Small intestine (tissue), 7 donors: ENCODE results near the gene TBC1D24. TPM values are rescaled to one million over a fixed set of nuclear protein-coding genes. Genes with fewer than 3 reads are reported as not detected.
"Not testable (repeated sequence)": the region's sequence is repeated elsewhere in the genome, so short reads cannot be mapped to it uniquely, and the experiment has no call there.

Experiments used
- DNase-seq, 2 donors: peaks; one replicate each; pipeline versions ENCODE4 v3.0.0 to v3.0.0-alpha.2; 2013
- FAIRE-seq: peaks from 2 replicates; lab custom pipeline; 2012; peaks lifted over from hg19 to GRCh38; lab: Jason Lieb, UNC
- H3K27ac ChIP-seq, 3 donors: one replicate each; pipeline ENCODE4 v1.5.1; 2013; ENCODE audit warnings: low read length in 2 of 3, mild to moderate bottlenecking in 2 of 3, control low read depth in 1 of 3, inconsistent platforms in 1 of 3, low read depth in 1 of 3, moderate library complexity in 1 of 3
- H3K27me3 ChIP-seq, 3 donors: one replicate each; pipeline ENCODE4 v1.6.1; 2013; ENCODE audit warnings: low read length in 3 of 3, inconsistent platforms in 1 of 3; ENCODE audit not compliant: control insufficient read depth in 3 of 3, insufficient read depth in 3 of 3
- H3K36me3 ChIP-seq, 3 donors: one replicate each; pipeline ENCODE4 v1.6.1; 2013; ENCODE audit warnings: low read length in 3 of 3, inconsistent platforms in 1 of 3, low read depth in 1 of 3, mild to moderate bottlenecking in 1 of 3, moderate library complexity in 1 of 3; ENCODE audit not compliant: control insufficient read depth in 3 of 3, insufficient read depth in 2 of 3
- H3K4me1 ChIP-seq, 3 donors: one replicate each; pipeline ENCODE4 v1.6.1; 2013; ENCODE audit warnings: low read length in 2 of 3, inconsistent platforms in 1 of 3, low read depth in 1 of 3, mild to moderate bottlenecking in 1 of 3, moderate library complexity in 1 of 3; ENCODE audit not compliant: control insufficient read depth in 3 of 3, insufficient read depth in 2 of 3
- H3K4me3 ChIP-seq, 3 donors: one replicate each; pipeline ENCODE4 v1.5.1; 2013; ENCODE audit warnings: low read length in 3 of 3, control low read depth in 1 of 3, inconsistent platforms in 1 of 3, low read depth in 1 of 3, mild to moderate bottlenecking in 1 of 3, moderate library complexity in 1 of 3
- H3K9me3 ChIP-seq, 2 donors: one replicate each; pipeline ENCODE4 v1.6.1; 2013; ENCODE audit warnings: low read depth in 1 of 2, low read length in 1 of 2; ENCODE audit not compliant: control insufficient read depth in 2 of 2, insufficient read depth in 1 of 2
- WGBS, 3 donors: extraction: QIAGEN DNeasy Blood & Tissue Kit; methylation state at CpG; one replicate each; pipeline ENCODE4 v1.1.7; 2013; 5-methylcytosine and 5-hydroxymethylcytosine counted together
- polyA plus RNA-seq, 4 donors: library from polyadenylated mRNA; stranded (reverse) in 3 of 4; unstranded in 1 of 4; fragments of 200-250 nt in 3 of 4; fragments of 120-200 nt in 1 of 4; gene quantifications; one replicate each; pipeline versions ENCODE4 v1.2.1 to v1.2.3, GENCODE V29; 2013
- donor health status: healthy with polysubstance abuse.
- donor health status: control.
- donor health status: control.
- donor health status: Bipolar disorder and iron deficiency.
- donor health status: healthy.

TBC1D24 gene
- polyA plus RNA-seq, 4 donors, result 0.81 to 12.6 (median 3.2) TPM

DNA sequence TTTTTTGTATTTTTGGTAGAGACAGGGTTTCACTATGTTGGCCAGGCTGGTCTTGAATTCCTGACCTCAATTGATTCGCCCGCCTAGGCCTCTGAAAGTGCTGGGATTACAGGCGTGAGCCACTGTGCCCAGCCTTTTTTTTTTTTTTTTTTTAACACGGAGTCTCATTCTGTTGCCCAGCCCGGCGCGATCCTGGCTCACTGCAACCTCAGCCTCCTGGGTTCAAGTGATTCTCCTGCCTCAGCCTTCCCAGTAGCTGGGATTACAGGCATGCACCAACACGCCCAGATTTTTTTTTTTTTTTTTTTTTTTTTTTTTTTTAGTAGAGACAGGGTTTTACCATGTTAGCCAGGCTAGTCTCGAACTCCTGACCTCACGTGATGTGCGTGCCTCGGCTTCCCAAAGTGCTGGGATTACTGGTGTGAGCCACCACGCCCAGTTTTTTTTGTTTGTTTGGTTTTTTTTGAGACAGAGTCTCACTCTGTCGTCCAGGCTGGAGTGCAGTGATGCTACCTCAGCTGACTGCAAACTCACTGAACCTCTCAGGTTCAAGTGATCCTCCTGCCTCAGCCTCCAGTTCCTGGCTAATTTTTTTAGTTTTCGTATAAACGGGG, 58.3 kb downstream of the TBC1D24 start:
- not testable (repeated sequence) for DNase-seq, H3K9me3 ChIP-seq, FAIRE-seq, H3K27me3 ChIP-seq
- peaks cover 0 to 29% (median 8%) of the 10 kb centered on the region in 3 donors for H3K36me3 ChIP-seq
- peak overlapping the region in 1 of 3 donors; percentile 66 for H3K4me3 ChIP-seq
- H3K27ac ChIP-seq, result peak overlapping the region; percentile 98 to 99 (median 98)
- WGBS, 3 donors, result 22 to 27% (median 22%) methylated on average over 16 of the region's 16 CpGs
- H3K4me1 ChIP-seq, result peaks cover 0 to 21% (median 5%) of the 10 kb centered on the region in 3 donors

GRCh38 chr16:2533912-2534311, 59.0 kb downstream of the TBC1D24 start:
- FAIRE-seq (no peak), DNase-seq (no peak)
- Histone ChIP-seq H3K4me3 (no peak overlapping the region), H3K27me3 (no peaks in the 10 kb centered on the region), H3K36me3 (peaks cover 0 to 23% (median 5%) of the 10 kb centered on the region in 3 donors), H3K4me1 (peaks cover 0 to 17% (median 5%) of the 10 kb centered on the region in 3 donors), H3K9me3 (no peaks in the 10 kb centered on the region), H3K27ac (no peak overlapping the region)
- WGBS, 3 donors, result 86 to 89% (median 89%) methylated on average over 11 of the region's 11 CpGs

DNA sequence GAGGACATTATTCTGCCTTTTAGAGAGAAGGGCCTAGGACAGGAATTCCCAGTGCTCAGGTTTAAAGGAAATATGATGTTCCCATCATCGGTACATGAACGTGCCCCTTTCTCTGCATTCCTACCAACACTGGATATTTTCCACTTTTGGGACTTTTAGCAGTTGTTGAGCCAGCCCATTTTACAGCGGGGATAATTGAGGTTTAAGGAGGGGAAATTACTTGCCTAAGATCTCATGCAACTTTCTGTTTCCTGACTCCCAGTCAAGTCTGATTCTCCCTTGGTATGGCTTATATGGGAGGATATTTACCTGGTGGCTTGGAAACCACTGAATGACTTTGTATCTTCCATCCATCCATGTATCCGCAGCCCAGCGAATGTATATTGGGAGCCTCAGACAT, 59.4 kb downstream of the TBC1D24 start:
- H3K4me3 ChIP-seq, DNase-seq, H3K9me3 ChIP-seq, FAIRE-seq, H3K27me3 ChIP-seq, H3K27ac ChIP-seq: not testable (repeated sequence)
- H3K36me3 ChIP-seq, result peaks cover 0 to 21% (median 4%) of the 10 kb centered on the region in 3 donors
- peaks cover 2 to 20% (median 5%) of the 10 kb centered on the region in 3 donors for H3K4me1 ChIP-seq
- WGBS, 3 donors, result 89 to 94% (median 92%) methylated on average over 5 of the region's 5 CpGs

DNA sequence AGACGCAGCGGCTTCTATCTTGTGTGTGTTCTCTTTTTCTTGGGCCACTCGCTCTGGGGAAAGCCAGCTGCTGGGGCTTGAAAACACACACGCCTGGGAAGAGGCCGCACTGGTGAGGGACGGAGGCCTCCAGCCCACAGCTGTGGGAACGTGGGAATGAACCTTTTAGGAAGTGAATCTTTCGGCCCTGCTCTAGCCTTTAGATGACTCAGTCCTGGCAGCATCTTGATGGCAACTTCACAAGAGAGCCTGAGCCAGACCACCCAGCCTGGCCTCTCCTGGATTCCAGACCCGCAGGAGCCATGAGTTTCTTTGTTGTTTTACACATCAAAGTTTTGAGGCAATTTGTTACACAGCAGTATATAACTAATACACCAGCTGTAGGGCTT, 60.7 kb downstream of the TBC1D24 start:
- H3K9me3 ChIP-seq, result no peaks in the 10 kb centered on the region
- H3K4me1 ChIP-seq, result peaks cover 4 to 26% (median 5%) of the 10 kb centered on the region in 3 donors
- peak overlapping the region in 1 of 3 donors; percentile 43 for H3K27ac ChIP-seq
- WGBS, 3 donors, result 74 to 87% (median 87%) methylated on average over 9 of the region's 9 CpGs
- no peak overlapping the region for H3K4me3 ChIP-seq
- FAIRE-seq (no peak), DNase-seq (no peak)
- H3K27me3 ChIP-seq, result no peaks in the 10 kb centered on the region
- H3K36me3 ChIP-seq, result peaks cover 0 to 18% (median 0%) of the 10 kb centered on the region in 3 donors

DNA sequence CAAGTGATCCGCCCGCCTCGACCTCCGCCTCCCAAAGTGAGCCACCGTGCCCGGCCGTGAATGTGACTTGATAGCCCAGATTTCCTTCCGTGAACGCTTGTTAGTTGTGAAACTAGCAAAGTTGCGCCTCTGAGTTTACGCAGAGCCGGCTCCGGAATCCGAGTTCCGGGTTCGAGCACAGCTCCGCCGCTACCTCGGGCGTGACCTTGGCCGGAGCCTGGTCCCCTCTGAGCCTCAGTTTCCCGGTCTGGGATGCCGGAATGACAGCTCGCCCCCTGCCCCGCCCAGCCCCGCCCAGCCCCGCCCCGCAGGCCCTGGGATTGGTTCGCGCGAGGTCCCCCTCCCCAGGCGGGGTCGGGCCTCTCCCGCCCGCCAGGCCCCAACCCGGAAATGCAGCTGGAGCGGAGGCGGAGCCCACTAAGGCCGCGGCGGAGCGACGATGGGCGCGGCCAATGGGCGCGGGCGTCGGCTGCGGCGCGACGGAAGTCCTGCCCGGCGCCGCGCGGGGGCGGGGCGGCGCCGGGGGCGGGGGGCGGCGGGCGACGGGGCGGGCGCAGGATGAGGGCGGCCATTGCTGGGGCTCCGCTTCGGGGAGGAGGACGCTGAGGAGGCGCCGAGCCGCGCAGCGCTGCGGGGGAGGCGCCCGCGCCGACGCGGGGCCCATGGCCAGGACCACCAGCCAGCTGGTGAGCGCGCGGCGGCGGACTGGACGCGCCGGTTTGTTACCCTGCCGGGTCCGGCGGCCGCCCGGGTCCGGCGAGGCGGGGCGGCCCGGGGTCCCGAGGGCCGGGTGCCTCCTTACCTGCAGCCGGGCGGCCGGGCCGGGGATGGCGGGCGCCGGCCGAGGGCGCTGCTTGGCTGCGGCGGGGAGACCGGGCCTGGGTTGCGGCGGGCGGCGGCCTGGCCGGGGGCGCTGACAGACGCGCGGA, 62.8 kb downstream of the TBC1D24 start, which contains the start of gene PDPK1:
PDPK1 (plus strand) TSS at position 571 of the 929 bp plus-strand sequence; CDS start at position 663, 92 bp downstream.
- 0 to 1% (median 0%) methylated on average over 21 to 126 of the region's 126 CpGs for WGBS, 3 donors
- no peaks in the 10 kb centered on the region for H3K27me3 ChIP-seq
- peak; percentile 95 to 97 for DNase-seq
- H3K36me3 ChIP-seq, result peaks cover 0 to 20% (median 0%) of the 10 kb centered on the region in 3 donors
- no peaks in the 10 kb centered on the region for H3K9me3 ChIP-seq
- FAIRE-seq, result no peak
- peak within 1 kb of the TSS; percentile 75 to 97 (median 90) for H3K27ac ChIP-seq
- peaks cover 0 to 23% (median 4%) of the 10 kb centered on the region in 3 donors for H3K4me1 ChIP-seq
- peak within 1 kb of the TSS; percentile 76 to 90 (median 82) for H3K4me3 ChIP-seq

DNA sequence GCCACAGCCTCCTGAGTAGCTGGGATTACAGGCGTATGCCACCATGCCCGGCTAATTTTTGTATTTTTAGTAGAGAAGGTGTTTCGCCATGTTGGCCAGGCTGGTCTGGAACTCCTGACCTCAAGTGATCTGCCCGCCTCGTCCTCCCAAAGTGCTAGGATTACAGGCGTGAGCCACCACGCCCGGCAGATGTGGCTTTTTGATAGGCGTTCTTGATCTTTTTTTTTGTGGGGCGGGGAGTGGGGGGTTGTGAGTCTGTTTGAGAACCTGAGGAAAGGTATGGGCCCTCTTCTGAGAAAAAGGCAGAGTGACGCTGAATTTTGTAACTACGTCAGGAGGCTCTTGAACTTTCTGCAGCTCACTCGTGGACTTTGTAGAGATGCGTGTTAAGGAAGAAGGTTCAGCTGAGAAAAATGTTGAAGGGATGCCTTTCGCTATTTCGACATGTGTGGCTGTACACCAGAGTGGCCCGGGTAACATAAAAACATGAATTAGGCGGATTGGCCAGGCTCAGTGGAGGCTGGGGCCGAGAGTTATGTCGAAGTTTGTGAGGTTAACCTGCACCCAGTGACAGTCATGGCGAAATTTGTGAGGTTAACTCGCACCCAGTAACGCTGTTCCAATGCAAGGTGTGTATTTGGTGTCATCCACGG, 64.4 kb downstream of the TBC1D24 start:
- 62 to 79% (median 69%) methylated on average over 24 of the region's 24 CpGs for WGBS, 3 donors
- FAIRE-seq, H3K9me3 ChIP-seq, DNase-seq, H3K27me3 ChIP-seq: not testable (repeated sequence)
- Histone ChIP-seq H3K36me3 (peaks cover 0 to 20% (median 2%) of the 10 kb centered on the region in 3 donors), H3K27ac (peak overlapping the region in 1 of 3 donors; percentile 27), H3K4me1 (peaks cover 0 to 18% (median 4%) of the 10 kb centered on the region in 3 donors), H3K4me3 (peak overlapping the region in 2 of 3 donors; percentile 27 to 28)

- DNase-seq, H3K27me3 ChIP-seq, H3K9me3 ChIP-seq, H3K27ac ChIP-seq, FAIRE-seq, H3K4me3 ChIP-seq: not testable (repeated sequence)
- Histone ChIP-seq H3K4me1 (peaks cover 0 to 18% (median 4%) of the 10 kb centered on the region in 3 donors), H3K36me3 (peaks cover 0 to 21% (median 2%) of the 10 kb centered on the region in 3 donors)
- 36 to 46% (median 38%) methylated on average over 14 of the region's 14 CpGs for WGBS, 3 donors
Observed at GRCh38 chr16:2539845-2540458, 65.0 kb downstream of the TBC1D24 start.
